ENCODE results near the gene MTNR1B.

The MTNR1B gene

DNA sequence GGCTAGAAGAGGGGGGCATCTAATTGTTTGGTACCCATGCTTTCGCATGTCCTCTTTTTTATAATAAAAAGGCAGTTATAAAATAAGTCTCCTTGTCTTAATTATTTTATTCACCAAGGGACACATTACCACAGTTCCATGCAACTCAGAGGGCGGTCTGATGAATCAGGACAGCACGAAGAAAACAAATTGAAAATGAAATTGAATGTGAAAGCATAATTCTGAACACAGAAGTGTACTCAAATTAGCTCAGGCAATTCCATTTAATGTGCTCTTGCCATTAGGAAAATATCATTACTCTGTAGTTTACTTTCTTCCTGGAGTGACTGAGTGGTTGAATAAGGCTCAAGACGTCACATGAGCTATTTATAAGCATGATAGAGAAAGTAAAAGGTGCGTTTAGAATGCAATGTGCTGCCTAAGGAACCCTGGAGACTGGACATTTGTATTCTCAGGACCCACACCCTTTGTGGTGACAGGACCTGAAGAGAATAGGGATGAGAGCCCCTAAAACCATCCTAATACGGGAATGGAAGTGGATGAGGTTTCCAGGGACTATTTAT, 59.6 kb downstream of the MTNR1B start:
- Histone ChIP-seq H3K36me3 (ENCODE audit: control insufficient read depth in 2 of 2, insufficient read depth in 1 of 2, low read length in 2 of 2) (no peaks in the 10 kb centered on the region), H3K9me3 (ENCODE audit: control insufficient read depth, insufficient read depth, low read depth, low read length) (no peaks in the 10 kb centered on the region), H3K4me3 (ENCODE audit: low read depth, low read length) (no peak overlapping the region), H3K4me1 (ENCODE audit: control insufficient read depth, insufficient read depth, low read length) (no peaks in the 10 kb centered on the region), H3K27ac (ENCODE audit: extremely low read depth, low read depth, low read length) (no peak overlapping the region)
- ChIA-PET POLR2A (no interaction called here), CTCF (no interaction called here)
- TF ChIP-seq ZNF629 (tag by site-specific recombination; IDR thresholded peaks at IDR 0.05) (no peak), ZNF114 (tag by site-specific recombination; IDR thresholded peaks at IDR 0.05) (no peak), ZNF670 (tag by site-specific recombination; IDR thresholded peaks at IDR 0.05; ENCODE audit: low read depth) (no peak), ZNF311 (tag by site-specific recombination; IDR thresholded peaks at IDR 0.05; ENCODE audit: borderline replicate concordance) (no peak), ZBTB48 (tag by site-specific recombination; IDR thresholded peaks at IDR 0.05) (no peak), ELK4 (IDR thresholded peaks at IDR 0.05; ENCODE audit: borderline replicate concordance, low read depth, low read length) (no peak)

GRCh38 chr11:93031386-93031785, 61.9 kb downstream of the MTNR1B start:
- Histone ChIP-seq H3K27ac (ENCODE audit: extremely low read depth, low read depth, low read length) (no peak overlapping the region), H3K4me3 (ENCODE audit: low read depth, low read length) (no peak overlapping the region), H3K9me3 (ENCODE audit: control insufficient read depth, insufficient read depth, low read depth, low read length) (no peaks in the 10 kb centered on the region), H3K36me3 (ENCODE audit: control insufficient read depth in 2 of 2, insufficient read depth in 1 of 2, low read length in 2 of 2) (no peaks in the 10 kb centered on the region), H3K4me1 (ENCODE audit: control insufficient read depth, insufficient read depth, low read length) (no peaks in the 10 kb centered on the region)
- TF ChIP-seq KLF16 (tag by site-specific recombination; IDR thresholded peaks at IDR 0.05) (no peak), ZNF280D (tag by site-specific recombination; IDR thresholded peaks at IDR 0.05) (no peak), ZNF664 (tag by site-specific recombination; IDR thresholded peaks at IDR 0.05) (no peak), ZNF426 (tag by site-specific recombination; IDR thresholded peaks at IDR 0.05) (no peak), ZNF560 (tag by site-specific recombination; IDR thresholded peaks at IDR 0.05; ENCODE audit: borderline replicate concordance) (no peak)
- TF ChIP-seq, protein P1, sequence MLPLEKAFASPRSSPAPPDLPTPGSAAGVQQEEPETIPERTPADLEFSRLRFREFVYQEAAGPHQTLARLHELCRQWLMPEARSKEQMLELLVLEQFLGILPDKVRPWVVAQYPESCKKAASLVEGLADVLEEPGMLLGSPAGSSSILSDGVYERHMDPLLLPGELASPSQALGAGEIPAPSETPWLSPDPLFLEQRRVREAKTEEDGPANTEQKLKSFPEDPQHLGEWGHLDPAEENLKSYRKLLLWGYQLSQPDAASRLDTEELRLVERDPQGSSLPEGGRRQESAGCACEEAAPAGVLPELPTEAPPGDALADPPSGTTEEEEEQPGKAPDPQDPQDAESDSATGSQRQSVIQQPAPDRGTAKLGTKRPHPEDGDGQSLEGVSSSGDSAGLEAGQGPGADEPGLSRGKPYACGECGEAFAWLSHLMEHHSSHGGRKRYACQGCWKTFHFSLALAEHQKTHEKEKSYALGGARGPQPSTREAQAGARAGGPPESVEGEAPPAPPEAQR (tag by site-specific recombination; IDR thresholded peaks at IDR 0.05), result no peak
- POLR2A ChIA-PET, result no interaction called here
- CTCF ChIA-PET, result no interaction called here
